SK-N-SH treated with all-trans-retinoic acid at 6 μM for 48 hours (cell line): ENCODE data around the gene TMEM51.

ENCODE experiments used
- ATAC-seq: fragments of 200-7000 bp; cut with Tn5 transposase; 3 replicates; pipeline ENCODE4 v1.9.1; 2020; ENCODE audit warnings: mild to moderate bottlenecking, moderate library complexity
- ARNTL ChIP-seq: fragments of 450-650 bp; formaldehyde crosslinking; IDR thresholded peaks from 2 replicates; pipeline ENCODE4 v1.5.0; 2020; ENCODE audit warnings: low read depth, mild to moderate bottlenecking, moderate library complexity, borderline replicate concordance
- BACH2 ChIP-seq: fragments of 250-450 bp; sonication (Bioruptor Pico); IDR thresholded peaks from 2 replicates; pipeline ENCODE4 v1.9.0; 2021; ENCODE audit warnings: mild to moderate bottlenecking, borderline replicate concordance
- CSDC2 ChIP-seq: fragments of 250-450 bp; sonication (Bioruptor Pico); IDR thresholded peaks from 2 replicates; pipeline ENCODE4 v1.5.0; 2020; ENCODE audit warnings: mild to moderate bottlenecking, moderate library complexity
- GLIS3 ChIP-seq: fragments of 250-450 bp; sonication (Bioruptor Pico); IDR thresholded peaks from 2 replicates; pipeline ENCODE4 v1.5.0; 2020; ENCODE audit warnings: mild to moderate bottlenecking, moderate library complexity
- ISL1 ChIP-seq: fragments of 250-450 bp; sonication (Bioruptor Pico); IDR thresholded peaks from 2 replicates; pipeline ENCODE4 v2.1.2; 2022; ENCODE audit warnings: mild to moderate bottlenecking, moderate library complexity
- OSR1 ChIP-seq: fragments of 250-450 bp; sonication (Bioruptor Pico); IDR thresholded peaks from 2 replicates; pipeline ENCODE4 v1.8.0; 2022; ENCODE audit warnings: moderate library complexity, mild to moderate bottlenecking, inconsistent platforms
- RARB ChIP-seq: fragments of 250-450 bp; sonication (Bioruptor Pico); IDR thresholded peaks from 2 replicates; pipeline ENCODE4 v1.8.0; 2021; ENCODE audit warnings: mild to moderate bottlenecking, moderate library complexity
- SNAI2 ChIP-seq: fragments of 250-450 bp; sonication (Bioruptor Pico); IDR thresholded peaks from 2 replicates; pipeline ENCODE4 v1.5.0; 2020; ENCODE audit warnings: mild to moderate bottlenecking, moderate library complexity
- TCF4 ChIP-seq: fragments of 250-450 bp; sonication (Bioruptor Pico); IDR thresholded peaks from 2 replicates; pipeline ENCODE4 v1.8.0; 2021; ENCODE audit warnings: mild to moderate bottlenecking, moderate library complexity, borderline replicate concordance
- TOX ChIP-seq: fragments of 250-450 bp; sonication (Bioruptor Pico); IDR thresholded peaks from 2 replicates; pipeline ENCODE4 v1.8.0; 2021; ENCODE audit warnings: mild to moderate bottlenecking, moderate library complexity, borderline replicate concordance
- ZC3H10 ChIP-seq: fragments of 250-450 bp; sonication (Bioruptor Pico); IDR thresholded peaks from 2 replicates; pipeline ENCODE4 v1.5.1; 2021; ENCODE audit warnings: mild to moderate bottlenecking, moderate library complexity
- ZFP3 ChIP-seq: fragments of 250-450 bp; sonication (Bioruptor Pico); IDR thresholded peaks from 2 replicates; pipeline ENCODE4 v1.5.0; 2020; ENCODE audit warnings: mild to moderate bottlenecking, moderate library complexity
- ZFP30 ChIP-seq: fragments of 450-650 bp; formaldehyde crosslinking; IDR thresholded peaks from 2 replicates; pipeline ENCODE4 v1.5.0; 2022; ENCODE audit warnings: mild to moderate bottlenecking, moderate library complexity
- ZNF565 ChIP-seq: fragments of 450-650 bp; formaldehyde crosslinking; conservative IDR thresholded peaks from 2 replicates; pipeline ENCODE4 v1.5.0; 2020; ENCODE audit warnings: low read depth, mild to moderate bottlenecking, moderate library complexity
- ZNF70 ChIP-seq: fragments of 450-650 bp; formaldehyde crosslinking; IDR thresholded peaks from 2 replicates; pipeline ENCODE4 v1.5.0; 2020; ENCODE audit warnings: mild to moderate bottlenecking, moderate library complexity
- ZNF8 ChIP-seq: fragments of 450-650 bp; formaldehyde crosslinking; IDR thresholded peaks from 2 replicates; pipeline ENCODE4 v1.5.0; 2020; ENCODE audit warnings: mild to moderate bottlenecking, moderate library complexity
- TF ChIP-seq, protein P1 (sequence below): fragments of 250-450 bp; sonication (Bioruptor Pico); IDR thresholded peaks from 2 replicates; pipeline ENCODE4 v1.8.0; 2020; ENCODE audit warnings: mild to moderate bottlenecking, moderate library complexity, borderline replicate concordance
- TF ChIP-seq, protein P2 (sequence below): fragments of 250-450 bp; sonication (Bioruptor Pico); IDR thresholded peaks from 2 replicates; pipeline ENCODE4 v1.5.1; 2020; ENCODE audit warnings: low read depth, mild to moderate bottlenecking, moderate library complexity
- TF ChIP-seq, protein P3 (sequence below): fragments of 250-450 bp; sonication (Bioruptor Pico); IDR thresholded peaks from 2 replicates; pipeline ENCODE4 v1.8.0; 2021; ENCODE audit warnings: low read depth, mild to moderate bottlenecking, moderate library complexity, borderline replicate concordance
- TF ChIP-seq, protein P4 (sequence below): fragments of 250-450 bp; sonication (Bioruptor Pico); IDR thresholded peaks from 2 replicates; pipeline ENCODE4 v1.5.0; 2020; ENCODE audit warnings: mild to moderate bottlenecking, moderate library complexity
- TF ChIP-seq, protein P5 (sequence below): fragments of 250-450 bp; sonication (Bioruptor Pico); IDR thresholded peaks from 2 replicates; pipeline ENCODE4 v1.5.1; 2021; ENCODE audit warnings: mild to moderate bottlenecking, moderate library complexity

Gene TMEM51

DNA sequence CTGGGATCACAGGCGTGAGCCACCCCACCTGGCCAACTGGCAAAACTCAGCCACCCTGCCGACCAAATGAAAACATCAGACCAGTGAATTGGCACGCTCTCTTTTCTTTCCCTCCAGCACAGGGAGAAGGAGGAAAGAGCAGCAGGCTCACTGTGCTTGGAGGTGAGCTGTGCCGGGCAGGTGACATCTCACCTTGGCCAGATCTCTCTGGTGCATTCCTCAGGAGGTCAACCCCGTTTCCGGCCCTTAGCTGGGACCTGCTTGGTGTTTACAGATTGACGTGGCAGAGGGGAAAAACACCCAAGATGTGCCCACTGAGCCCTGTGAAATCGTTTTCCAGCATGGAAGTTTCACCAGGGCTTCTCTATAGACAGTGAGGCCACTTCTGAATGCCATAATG is 45.1 kb downstream of the TMEM51 start:
- no peak for ATAC-seq
- TF ChIP-seq BACH2 (CRISPR knock-in tag) (no peak), ZFP3 (CRISPR knock-in tag) (no peak), TOX (CRISPR knock-in tag) (no peak), ZC3H10 (CRISPR knock-in tag) (no peak), ISL1 (CRISPR knock-in tag) (no peak), ZFP30 (no peak), GLIS3 (CRISPR knock-in tag) (no peak), TCF4 (CRISPR knock-in tag) (no peak), ZNF565 (CRISPR knock-in tag) (no peak), SNAI2 (CRISPR knock-in tag) (no peak), ZNF8 (CRISPR knock-in tag) (no peak), RARB (CRISPR knock-in tag) (no peak), ARNTL (no peak)
- TF ChIP-seq, protein P1, sequence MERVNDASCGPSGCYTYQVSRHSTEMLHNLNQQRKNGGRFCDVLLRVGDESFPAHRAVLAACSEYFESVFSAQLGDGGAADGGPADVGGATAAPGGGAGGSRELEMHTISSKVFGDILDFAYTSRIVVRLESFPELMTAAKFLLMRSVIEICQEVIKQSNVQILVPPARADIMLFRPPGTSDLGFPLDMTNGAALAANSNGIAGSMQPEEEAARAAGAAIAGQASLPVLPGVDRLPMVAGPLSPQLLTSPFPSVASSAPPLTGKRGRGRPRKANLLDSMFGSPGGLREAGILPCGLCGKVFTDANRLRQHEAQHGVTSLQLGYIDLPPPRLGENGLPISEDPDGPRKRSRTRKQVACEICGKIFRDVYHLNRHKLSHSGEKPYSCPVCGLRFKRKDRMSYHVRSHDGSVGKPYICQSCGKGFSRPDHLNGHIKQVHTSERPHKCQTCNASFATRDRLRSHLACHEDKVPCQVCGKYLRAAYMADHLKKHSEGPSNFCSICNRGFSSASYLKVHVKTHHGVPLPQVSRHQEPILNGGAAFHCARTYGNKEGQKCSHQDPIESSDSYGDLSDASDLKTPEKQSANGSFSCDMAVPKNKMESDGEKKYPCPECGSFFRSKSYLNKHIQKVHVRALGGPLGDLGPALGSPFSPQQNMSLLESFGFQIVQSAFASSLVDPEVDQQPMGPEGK (CRISPR knock-in tag): no peak
- TF ChIP-seq, protein P2, sequence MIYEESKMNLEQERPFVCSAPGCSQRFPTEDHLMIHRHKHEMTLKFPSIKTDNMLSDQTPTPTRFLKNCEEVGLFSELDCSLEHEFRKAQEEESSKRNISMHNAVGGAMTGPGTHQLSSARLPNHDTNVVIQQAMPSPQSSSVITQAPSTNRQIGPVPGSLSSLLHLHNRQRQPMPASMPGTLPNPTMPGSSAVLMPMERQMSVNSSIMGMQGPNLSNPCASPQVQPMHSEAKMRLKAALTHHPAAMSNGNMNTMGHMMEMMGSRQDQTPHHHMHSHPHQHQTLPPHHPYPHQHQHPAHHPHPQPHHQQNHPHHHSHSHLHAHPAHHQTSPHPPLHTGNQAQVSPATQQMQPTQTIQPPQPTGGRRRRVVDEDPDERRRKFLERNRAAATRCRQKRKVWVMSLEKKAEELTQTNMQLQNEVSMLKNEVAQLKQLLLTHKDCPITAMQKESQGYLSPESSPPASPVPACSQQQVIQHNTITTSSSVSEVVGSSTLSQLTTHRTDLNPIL (CRISPR knock-in tag): no peak
- TF ChIP-seq, protein P3, sequence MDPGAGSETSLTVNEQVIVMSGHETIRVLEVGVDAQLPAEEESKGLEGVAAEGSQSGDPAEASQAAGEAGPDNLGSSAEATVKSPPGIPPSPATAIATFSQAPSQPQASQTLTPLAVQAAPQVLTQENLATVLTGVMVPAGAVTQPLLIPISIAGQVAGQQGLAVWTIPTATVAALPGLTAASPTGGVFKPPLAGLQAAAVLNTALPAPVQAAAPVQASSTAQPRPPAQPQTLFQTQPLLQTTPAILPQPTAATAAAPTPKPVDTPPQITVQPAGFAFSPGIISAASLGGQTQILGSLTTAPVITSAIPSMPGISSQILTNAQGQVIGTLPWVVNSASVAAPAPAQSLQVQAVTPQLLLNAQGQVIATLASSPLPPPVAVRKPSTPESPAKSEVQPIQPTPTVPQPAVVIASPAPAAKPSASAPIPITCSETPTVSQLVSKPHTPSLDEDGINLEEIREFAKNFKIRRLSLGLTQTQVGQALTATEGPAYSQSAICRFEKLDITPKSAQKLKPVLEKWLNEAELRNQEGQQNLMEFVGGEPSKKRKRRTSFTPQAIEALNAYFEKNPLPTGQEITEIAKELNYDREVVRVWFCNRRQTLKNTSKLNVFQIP (CRISPR knock-in tag): no peak

DNA sequence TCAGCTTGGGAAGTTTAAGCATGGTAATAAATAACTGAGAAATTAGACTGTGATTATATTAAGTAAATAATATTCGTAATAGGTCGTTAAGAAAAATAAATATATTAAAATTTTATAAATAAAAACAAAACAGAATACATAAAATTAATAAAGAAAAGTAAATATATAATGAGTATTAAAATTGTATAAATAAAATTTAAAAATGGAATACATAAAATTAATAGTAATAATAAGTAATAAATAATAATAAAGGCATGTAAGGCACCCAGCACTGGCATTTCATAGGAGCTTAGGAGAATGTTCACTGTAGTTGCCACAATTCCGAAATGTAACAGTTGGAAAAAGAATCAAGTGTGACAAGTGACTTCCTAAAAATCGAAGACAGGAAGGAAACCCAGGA is 47.7 kb downstream of the TMEM51 start:
- no peak for ATAC-seq

DNA sequence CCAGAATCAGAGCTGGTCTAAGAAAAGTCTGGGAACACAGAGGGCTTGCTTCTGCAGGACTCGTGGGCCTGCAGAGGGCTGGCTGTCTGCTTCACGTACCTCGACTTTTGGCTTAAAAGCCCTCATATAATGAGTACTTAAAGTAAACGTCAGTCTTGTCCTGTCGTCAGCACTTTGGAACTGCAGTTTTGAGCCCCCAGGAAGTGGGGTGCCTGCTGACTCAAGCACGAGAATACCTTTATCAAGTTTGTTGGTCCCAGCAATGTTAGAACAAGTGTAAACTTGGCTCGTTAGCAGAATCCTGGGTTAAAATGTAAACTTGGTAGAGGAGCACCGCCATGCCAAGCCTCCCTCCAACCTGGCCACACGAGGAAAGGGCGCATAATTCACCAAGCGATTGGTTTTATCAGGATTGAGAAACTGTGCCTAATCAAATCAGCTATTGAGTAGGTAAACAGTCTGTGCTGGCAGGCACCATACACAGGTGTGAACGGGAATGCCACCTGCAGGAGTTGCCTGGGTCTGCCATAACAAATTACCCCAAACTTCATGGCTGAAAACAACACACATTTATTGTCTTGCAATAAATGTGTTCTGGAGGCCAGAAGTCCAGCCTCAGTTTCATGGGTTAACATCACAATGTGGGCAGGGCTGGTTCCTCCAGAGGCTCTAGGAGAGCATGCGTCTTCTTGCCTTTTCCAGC is 48.5 kb downstream of the TMEM51 start:
- ATAC-seq: no peak
- TF ChIP-seq, protein P2 (CRISPR knock-in tag): no peak
- TF ChIP-seq BACH2 (CRISPR knock-in tag) (no peak), SNAI2 (CRISPR knock-in tag) (no peak), OSR1 (CRISPR knock-in tag) (no peak), ZNF8 (CRISPR knock-in tag) (no peak), TCF4 (CRISPR knock-in tag) (no peak), ZFP30 (no peak), ZNF70 (CRISPR knock-in tag) (no peak), ZC3H10 (CRISPR knock-in tag) (no peak), GLIS3 (CRISPR knock-in tag) (no peak), CSDC2 (CRISPR knock-in tag) (no peak), ARNTL (no peak), RARB (CRISPR knock-in tag) (no peak), TOX (CRISPR knock-in tag) (no peak), ZNF565 (CRISPR knock-in tag) (no peak)
- TF ChIP-seq, protein P3 (CRISPR knock-in tag): no peak
- TF ChIP-seq, protein P4, sequence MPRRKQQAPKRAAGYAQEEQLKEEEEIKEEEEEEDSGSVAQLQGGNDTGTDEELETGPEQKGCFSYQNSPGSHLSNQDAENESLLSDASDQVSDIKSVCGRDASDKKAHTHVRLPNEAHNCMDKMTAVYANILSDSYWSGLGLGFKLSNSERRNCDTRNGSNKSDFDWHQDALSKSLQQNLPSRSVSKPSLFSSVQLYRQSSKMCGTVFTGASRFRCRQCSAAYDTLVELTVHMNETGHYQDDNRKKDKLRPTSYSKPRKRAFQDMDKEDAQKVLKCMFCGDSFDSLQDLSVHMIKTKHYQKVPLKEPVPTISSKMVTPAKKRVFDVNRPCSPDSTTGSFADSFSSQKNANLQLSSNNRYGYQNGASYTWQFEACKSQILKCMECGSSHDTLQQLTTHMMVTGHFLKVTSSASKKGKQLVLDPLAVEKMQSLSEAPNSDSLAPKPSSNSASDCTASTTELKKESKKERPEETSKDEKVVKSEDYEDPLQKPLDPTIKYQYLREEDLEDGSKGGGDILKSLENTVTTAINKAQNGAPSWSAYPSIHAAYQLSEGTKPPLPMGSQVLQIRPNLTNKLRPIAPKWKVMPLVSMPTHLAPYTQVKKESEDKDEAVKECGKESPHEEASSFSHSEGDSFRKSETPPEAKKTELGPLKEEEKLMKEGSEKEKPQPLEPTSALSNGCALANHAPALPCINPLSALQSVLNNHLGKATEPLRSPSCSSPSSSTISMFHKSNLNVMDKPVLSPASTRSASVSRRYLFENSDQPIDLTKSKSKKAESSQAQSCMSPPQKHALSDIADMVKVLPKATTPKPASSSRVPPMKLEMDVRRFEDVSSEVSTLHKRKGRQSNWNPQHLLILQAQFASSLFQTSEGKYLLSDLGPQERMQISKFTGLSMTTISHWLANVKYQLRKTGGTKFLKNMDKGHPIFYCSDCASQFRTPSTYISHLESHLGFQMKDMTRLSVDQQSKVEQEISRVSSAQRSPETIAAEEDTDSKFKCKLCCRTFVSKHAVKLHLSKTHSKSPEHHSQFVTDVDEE (CRISPR knock-in tag): no peak
- TF ChIP-seq, protein P1 (CRISPR knock-in tag): no peak

More for the DNA sequence above, 47.7 kb downstream of the TMEM51 start:
- TF ChIP-seq ZNF8 (CRISPR knock-in tag): no peak
- TF ChIP-seq, protein P5, sequence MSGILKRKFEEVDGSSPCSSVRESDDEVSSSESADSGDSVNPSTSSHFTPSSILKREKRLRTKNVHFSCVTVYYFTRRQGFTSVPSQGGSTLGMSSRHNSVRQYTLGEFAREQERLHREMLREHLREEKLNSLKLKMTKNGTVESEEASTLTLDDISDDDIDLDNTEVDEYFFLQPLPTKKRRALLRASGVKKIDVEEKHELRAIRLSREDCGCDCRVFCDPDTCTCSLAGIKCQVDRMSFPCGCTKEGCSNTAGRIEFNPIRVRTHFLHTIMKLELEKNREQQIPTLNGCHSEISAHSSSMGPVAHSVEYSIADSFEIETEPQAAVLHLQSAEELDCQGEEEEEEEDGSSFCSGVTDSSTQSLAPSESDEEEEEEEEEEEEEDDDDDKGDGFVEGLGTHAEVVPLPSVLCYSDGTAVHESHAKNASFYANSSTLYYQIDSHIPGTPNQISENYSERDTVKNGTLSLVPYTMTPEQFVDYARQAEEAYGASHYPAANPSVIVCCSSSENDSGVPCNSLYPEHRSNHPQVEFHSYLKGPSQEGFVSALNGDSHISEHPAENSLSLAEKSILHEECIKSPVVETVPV: no peak
